Measurements from ENCODE around the gene TRMT61A.
"Not testable (repeated sequence)": the region's sequence is repeated elsewhere in the genome, so short reads cannot be mapped to it uniquely, and the experiment has no call there.

The TRMT61A gene

DNA sequence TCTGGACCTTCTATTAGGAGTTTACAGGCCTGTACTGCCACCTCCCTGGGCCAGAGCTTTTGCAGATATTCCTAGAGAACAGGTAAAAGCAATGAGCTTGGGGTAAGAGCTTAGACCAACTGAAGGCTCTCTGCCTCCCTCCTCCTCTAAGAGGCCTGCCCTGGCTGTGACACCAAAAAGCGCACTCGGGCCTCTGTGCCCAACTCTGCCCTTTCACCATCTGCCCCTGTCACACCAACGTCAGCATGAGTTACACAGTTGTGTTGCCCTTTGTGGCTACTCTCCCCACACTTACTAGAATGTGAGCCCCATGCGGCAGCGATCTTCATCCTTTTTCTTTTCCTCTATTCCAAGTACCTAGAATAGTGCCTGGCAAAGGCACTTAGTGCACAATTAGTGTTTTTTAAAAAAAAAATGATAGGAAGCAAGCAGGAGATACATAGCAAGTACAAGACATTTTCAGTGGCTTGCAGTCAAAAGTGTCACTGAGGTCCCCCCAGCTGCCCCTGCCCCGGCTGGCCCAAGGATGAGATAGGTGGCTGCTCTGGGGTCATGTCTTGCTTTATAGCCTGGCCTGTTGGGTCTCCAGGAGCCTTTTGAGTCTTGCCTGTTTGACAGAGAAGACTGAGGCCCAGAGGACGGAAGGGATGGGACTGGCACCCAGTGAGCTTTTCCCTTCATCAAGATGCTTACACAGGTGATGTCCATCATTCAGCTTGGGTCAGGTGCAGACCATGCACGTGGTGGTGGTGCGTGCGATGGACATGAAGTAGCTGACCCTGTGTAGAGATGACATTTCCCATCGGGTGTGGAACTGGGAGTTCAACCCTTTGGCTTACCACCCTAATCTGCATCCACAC is 18.9 kb upstream of the TRMT61A start:
- DNase-seq = no peak

GRCh38 chr14:103510724-103511693 is 18.0 kb upstream of the TRMT61A start:
- no peak for DNase-seq

DNA sequence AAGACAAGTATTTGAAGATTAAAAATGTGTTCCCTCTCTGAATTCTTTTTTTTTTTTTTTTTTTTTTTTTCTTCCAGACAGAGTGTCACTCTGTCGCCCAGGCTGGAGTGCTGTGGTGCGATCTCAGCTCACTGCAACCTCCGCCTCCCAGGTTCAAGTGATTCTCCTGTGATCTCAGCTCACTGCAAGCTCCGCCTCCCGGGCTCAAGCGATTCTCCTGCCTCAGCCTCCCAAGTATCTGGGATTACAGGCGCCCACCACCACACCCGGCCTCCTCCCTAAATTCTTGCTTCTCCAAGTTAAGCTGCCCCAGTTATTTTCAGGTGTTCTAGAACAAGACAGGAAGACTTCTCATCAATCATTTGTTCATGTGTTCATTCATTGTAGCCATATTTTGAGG is 16.8 kb upstream of the TRMT61A start:
- not testable (repeated sequence) for DNase-seq

DNA sequence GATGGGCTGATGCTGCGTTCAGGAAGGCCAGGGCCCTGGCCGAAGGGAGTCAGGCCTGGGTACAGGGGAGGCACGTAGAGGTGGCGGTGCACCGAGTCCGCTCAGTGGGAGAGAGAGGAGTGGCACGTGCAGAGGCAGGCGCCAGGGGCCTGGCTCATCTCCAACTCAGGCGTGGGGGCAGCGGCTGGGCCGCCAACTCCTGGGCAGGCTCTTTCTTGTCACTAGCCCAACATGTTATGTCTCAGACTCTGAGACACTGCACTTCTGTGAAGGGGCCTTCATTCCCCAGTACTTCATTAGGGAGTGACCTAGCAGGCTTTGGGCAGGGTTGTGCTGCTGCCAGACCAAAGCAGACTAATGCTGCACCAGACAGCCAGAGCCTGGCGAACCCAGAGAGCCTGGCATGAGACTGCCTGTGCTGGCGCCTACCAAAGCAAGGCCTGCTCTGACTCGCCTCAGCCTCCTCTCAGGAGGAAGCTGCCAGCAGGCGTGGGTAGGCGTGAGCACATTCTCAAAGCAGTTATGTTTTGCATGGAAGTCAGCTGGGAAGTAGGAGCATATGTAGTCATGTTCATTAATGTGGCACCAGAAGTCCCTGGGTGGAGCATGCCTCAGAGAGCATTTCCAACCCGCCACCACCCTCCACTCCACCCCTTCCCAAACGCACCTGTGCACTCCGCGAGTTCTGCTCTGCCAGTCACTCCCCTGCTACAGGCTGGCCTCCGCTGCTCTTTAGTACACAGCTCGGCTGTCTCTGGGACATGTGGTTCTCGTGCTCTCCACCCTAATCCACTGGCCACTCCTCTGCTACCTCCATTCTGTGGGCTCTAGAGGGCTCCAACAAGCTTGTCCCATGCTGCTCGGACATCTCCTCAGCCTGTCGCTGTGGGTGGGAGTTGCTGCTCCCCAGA is 16.0 kb upstream of the TRMT61A start:
- peak; percentile 98 for DNase-seq

- no peak for DNase-seq
Observed at GRCh38 chr14:103514596-103515421, 14.2 kb upstream of the TRMT61A start.

DNA sequence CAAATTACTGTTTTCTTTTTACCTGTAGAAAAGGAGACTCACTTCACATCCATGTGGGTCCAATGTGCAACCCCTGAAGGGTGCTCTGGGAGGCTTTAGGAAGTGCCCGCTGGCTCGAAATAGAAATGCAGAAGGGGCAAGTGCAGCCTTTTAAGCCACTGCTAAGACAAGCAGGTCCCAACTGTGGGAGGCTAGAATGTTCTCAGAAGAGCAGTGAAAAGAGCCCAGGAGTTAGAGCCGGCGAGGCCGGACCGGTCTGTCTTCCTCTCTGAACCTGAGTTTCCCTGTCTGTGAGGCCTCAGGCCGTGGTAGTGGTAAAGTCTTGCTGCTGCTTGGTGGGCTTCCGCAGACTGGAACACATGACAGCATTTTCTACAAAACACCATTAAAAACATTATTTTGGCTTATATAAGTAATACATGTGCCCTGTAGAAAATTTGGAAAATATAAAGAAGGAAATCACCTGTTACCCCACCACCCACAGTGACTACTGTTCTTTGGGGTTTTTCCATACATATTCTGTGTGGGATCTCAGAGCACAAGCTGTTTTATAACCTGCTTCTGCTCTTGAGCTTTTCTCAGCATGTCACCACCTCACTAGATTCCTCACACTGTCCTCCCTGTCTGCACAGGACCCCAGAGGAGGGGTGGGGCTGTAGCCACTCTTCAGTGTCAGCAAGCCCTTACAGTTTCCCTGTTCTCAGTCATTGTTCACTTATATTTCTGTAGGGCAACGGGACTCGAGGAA is 12.4 kb upstream of the TRMT61A start:
- no peak for DNase-seq

- no peak for DNase-seq
Observed at GRCh38 chr14:103517174-103517566, 11.8 kb upstream of the TRMT61A start.

DNA sequence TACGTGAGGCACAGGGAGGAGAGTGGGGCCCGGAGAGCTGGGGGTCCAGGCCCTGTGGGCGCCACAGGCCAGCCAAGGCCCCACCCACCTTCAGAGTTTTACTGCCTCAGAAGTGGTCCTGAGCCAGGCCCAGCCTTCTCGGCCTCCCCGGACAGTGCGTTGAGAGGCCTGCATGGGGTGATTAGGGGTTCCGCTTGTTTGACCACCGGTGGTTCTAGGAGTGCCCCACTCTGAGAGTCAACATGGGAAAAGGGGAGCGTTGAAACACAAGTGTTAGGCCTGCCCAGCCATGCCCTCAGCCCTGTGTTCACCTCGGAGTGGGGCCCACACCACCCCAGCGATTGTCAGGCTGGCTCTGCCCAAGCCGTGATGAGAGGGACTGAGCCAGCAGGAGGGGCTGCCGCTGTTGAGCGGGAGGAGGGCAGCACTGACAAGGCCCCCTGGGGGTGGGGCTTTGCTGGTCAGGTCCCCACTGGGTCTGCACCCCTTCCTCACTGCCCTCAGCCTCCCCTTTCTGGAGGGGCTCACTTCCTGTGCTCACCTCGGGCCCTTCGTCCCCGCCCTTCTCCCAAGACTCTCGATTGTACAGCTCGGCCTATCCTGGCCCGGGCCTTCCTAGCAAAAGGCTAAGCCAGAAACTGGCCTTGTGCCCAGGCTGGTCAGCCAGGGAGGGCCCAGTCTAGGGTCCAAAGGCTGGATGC is 11.1 kb upstream of the TRMT61A start:
- no peak for DNase-seq

DNA sequence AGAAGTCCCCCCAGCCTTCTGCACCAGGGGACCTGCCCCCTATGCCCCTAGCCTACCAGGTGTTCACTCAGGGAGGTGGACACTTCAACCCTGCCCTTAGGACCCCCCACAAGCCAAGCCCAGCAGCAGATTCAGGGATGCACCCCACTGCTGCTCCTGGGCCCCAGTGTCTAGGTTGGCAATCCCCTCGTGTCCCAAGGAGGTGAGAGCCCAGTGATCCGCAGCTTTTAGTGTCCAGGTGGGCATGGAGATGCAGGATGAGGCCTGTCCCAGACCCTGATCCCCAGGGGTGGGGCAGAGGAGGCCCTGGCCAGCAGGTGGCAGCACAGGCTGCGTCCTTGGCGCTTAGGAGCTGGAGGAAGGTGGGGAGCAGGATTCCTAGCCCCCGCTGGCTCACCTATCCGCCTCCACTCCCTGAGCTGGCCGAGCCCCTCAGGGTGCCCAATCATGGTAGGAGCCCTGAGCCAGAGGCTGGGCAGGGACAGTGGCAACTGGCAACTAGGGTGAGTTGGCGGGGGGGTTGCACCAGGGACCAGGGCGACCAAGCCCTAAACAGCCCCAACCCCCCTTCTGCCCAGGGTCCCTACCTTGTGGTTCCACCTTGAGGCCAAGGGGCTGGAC is 10.5 kb upstream of the TRMT61A start:
- DNase-seq = no peak

GRCh38 chr14:103519043-103519836 is 9.8 kb upstream of the TRMT61A start:
- DNase-seq = peak; percentile 59

GRCh38 chr14:103519837-103520212 is 9.2 kb upstream of the TRMT61A start:
- no peak for DNase-seq

DNA sequence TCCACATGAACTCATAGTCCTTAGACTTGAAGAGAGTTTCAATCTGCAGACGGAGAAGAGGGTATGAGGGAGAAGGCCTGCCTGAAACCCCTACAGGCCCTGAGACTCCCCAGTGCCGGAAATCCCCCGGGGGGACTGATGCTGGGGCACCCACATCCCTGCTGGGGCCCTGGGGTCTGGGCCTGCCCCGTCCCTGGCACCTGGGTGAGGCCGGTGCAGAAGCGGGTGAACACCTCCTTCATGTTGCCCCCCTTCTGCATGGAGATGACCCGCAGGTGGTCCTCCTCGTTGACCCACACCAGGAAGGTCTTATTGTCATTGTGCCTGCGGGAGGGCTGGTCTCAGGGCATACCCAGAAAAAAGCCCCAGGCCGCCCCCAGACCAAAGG is 8.7 kb upstream of the TRMT61A start:
- no peak for DNase-seq

DNA sequence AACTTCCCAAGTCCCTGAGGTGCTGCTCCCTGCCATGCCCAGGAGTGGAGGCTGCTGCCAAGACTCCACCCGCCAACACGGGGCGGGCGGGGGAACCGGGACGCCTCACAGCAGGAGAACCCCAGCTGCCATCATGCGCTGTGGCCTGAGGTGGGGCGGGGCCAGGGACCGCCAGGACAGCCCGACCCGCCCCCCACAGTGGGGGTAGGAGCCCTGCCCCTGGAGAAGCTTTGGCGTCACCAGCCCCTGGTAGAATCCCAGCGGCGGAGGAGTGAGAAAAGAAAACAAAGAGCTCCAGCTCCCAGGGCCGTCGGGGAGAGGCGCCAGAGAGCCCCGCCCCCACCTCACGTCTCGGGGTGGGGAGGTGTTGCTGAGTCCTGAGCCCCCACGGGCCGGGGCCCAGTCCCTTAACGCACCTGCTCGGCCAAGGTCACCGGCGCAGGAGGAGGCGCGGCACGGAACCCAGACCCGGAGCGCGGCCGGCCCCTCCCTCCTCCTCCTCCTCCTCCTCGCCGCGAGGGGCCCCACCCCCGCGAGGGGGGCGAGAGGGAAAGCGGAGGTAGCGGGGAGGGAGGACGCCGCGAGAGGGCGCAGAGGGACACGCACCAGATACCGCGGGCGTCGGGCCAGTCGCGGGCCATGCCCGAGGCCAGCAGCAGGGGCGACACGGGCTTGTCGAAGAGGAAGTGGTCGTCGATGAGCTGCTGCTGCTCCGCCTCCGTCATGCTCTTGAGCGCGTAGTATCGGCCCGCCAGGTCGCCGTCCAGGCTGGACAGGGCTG is 8.1 kb upstream of the TRMT61A start:
- peak; percentile 79 for DNase-seq

- no peak for DNase-seq
Observed at GRCh38 chr14:103521438-103521950, 7.5 kb upstream of the TRMT61A start.

DNA sequence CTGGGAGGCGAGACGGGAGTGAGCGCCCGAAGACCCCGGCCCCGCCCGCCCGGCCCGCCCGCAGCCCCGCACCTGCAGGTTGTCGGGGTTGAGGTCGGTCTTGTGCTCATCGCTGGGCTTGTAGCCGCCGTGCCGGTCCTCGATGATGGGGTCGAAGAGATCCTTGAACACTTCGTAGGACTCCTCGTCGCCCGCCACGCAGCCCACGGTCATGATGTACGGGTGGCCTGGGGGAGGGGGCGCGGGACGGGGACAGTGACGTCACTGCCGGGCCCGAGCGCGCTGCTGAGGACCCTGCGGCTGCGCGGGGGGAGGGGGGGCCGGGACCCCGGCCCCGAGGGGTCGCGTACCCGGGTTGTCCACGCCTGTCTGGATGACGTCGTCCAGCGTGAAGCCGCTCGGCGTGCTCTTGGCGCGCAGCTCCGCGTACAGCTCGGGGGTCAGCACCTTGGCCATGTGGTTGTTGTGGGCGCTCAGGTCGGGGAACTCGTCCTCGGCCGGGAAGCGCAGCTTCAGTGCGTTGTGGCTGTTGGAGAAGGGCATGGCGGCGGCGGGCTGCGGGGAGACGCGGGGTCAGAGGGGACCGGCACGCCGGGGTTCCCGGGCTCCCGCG is 6.9 kb upstream of the TRMT61A start:
- DNase-seq = no peak

GRCh38 chr14:103522649-103523574 is 6.1 kb upstream of the TRMT61A start, which contains the start of gene CKB:
Gene CKB (minus strand): TSS chr14:103522830. CDS start chr14:103522493, 337 bp downstream.
- peak; percentile 71 for DNase-seq
